Ishikawa (cell line): Measurements from ENCODE around the gene SLC4A2.

Source experiments
- CREB1 ChIP-seq: IDR thresholded peaks from 2 replicates; pipeline ENCODE4 v1.6.1; 2012; ENCODE audit warnings: low read depth
- EP300 ChIP-seq: IDR thresholded peaks from 2 replicates; pipeline ENCODE4 v1.6.1; 2012; ENCODE audit warnings: borderline replicate concordance
- FOXM1 ChIP-seq: IDR thresholded peaks from 2 replicates; pipeline ENCODE4 v1.6.1; 2012; ENCODE audit warnings: low read depth, borderline replicate concordance
- MAX ChIP-seq: IDR thresholded peaks from 2 replicates; pipeline ENCODE4 v1.6.1; 2012
- RAD21 ChIP-seq: IDR thresholded peaks from 2 replicates; pipeline ENCODE4 v1.6.1; 2012; ENCODE audit warnings: low read depth
- REST ChIP-seq: IDR thresholded peaks from 2 replicates; pipeline ENCODE4 v1.6.1; 2012; ENCODE audit warnings: low read depth, mild to moderate bottlenecking
- TEAD4 ChIP-seq: IDR thresholded peaks from 2 replicates; pipeline ENCODE4 v1.6.1; 2012
- USF1 ChIP-seq: IDR thresholded peaks from 2 replicates; pipeline ENCODE4 v1.6.1; 2012
- YY1 ChIP-seq: IDR thresholded peaks from 2 replicates; pipeline ENCODE4 v1.6.1; 2012; ENCODE audit warnings: low read depth
- ZBTB7A ChIP-seq: IDR thresholded peaks from 2 replicates; pipeline ENCODE4 v1.6.1; 2012; ENCODE audit warnings: low read depth

GRCh38 chr7:151083071-151083823 is 23.9 kb downstream of the SLC4A2 start, which contains the start of gene TMUB1:
- TF ChIP-seq YY1 (0 out of 2 replicates have a peak, but pooled peaks have one; percentile 41), RAD21 (no peak), REST (no peak), FOXM1 (no peak), MAX (peak; percentile 55; the same call in 1 of the 2 replicates), EP300 (no peak), CREB1 (peak; percentile 29; the same call in 1 of the 2 replicates), ZBTB7A (no peak), TEAD4 (no peak), USF1 (peak; percentile 63)
